Activated CD8-positive, alpha-beta memory T cell treated with anti-CD3 and anti-CD28 coated beads for 1 hour (primary cell): ENCODE results near the gene POPDC2.

ENCODE experiments used
- DNase-seq, 2 donors: peaks; one replicate each; pipeline ENCODE4 v3.0.0-alpha.2; 2020; ENCODE audit warnings: low read depth in 1 of 2; ENCODE audit errors: extremely low read depth in 1 of 2

POPDC2 gene

GRCh38 chr3:119641416-119641815 lies 19.0 kb downstream of the POPDC2 start:
- no peak for DNase-seq

GRCh38 chr3:119639494-119640350 lies 20.7 kb downstream of the POPDC2 start:
- DNase-seq: no peak

GRCh38 chr3:119637679-119638477 lies 22.5 kb downstream of the POPDC2 start:
- DNase-seq: no peak

- DNase-seq: no peak
Measured at GRCh38 chr3:119636891-119637611, 23.3 kb downstream of the POPDC2 start.

GRCh38 chr3:119636249-119636648 lies 24.1 kb downstream of the POPDC2 start:
- no peak for DNase-seq

- DNase-seq: no peak
Measured at GRCh38 chr3:119635719-119636118, 24.7 kb downstream of the POPDC2 start.

- no peak for DNase-seq
Measured at GRCh38 chr3:119632829-119633228, 27.6 kb downstream of the POPDC2 start.

- no peak for DNase-seq
Measured at GRCh38 chr3:119632216-119632615, 28.2 kb downstream of the POPDC2 start.

GRCh38 chr3:119631516-119631915 lies 28.9 kb downstream of the POPDC2 start:
- no peak for DNase-seq

- no peak for DNase-seq
Measured at GRCh38 chr3:119630880-119631329, 29.5 kb downstream of the POPDC2 start.

- DNase-seq: no peak
Measured at GRCh38 chr3:119630128-119630879, 30.1 kb downstream of the POPDC2 start.

- no peak for DNase-seq
Measured at GRCh38 chr3:119628816-119629445, 31.5 kb downstream of the POPDC2 start.

- no peak for DNase-seq
Measured at GRCh38 chr3:119628390-119628789, 32.0 kb downstream of the POPDC2 start.

- no peak for DNase-seq
Measured at GRCh38 chr3:119627461-119627860, 32.9 kb downstream of the POPDC2 start.

GRCh38 chr3:119626196-119626595 lies 34.2 kb downstream of the POPDC2 start:
- DNase-seq: no peak

GRCh38 chr3:119625451-119626153 lies 34.8 kb downstream of the POPDC2 start:
- no peak for DNase-seq

- DNase-seq: no peak
Measured at GRCh38 chr3:119624002-119624720, 36.2 kb downstream of the POPDC2 start.

GRCh38 chr3:119620899-119621298 lies 39.5 kb downstream of the POPDC2 start:
- no peak for DNase-seq

GRCh38 chr3:119619094-119619493 lies 41.3 kb downstream of the POPDC2 start:
- DNase-seq: no peak
